ACHN (cell line): ENCODE results near the gene PLCXD1.
"Not testable (repeated sequence)": the region's sequence is repeated elsewhere in the genome, so short reads cannot be mapped to it uniquely, and the experiment has no call there.

ENCODE experiments used
- DNase-seq: peaks from one replicate; pipeline ENCODE4 v3.0.0-alpha.2; 2015
- in situ Hi-C: cut with HindIII; loops from 2 replicates; pipeline ENCODE4 v1.10.0; 2017; ENCODE audit warnings: low sequenced_read_pairs, low pct_ligation_motif_present, low pct_unique_long_range_greater_than_20kb

The PLCXD1 gene, protein sequence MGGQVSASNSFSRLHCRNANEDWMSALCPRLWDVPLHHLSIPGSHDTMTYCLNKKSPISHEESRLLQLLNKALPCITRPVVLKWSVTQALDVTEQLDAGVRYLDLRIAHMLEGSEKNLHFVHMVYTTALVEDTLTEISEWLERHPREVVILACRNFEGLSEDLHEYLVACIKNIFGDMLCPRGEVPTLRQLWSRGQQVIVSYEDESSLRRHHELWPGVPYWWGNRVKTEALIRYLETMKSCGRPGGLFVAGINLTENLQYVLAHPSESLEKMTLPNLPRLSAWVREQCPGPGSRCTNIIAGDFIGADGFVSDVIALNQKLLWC

DNA sequence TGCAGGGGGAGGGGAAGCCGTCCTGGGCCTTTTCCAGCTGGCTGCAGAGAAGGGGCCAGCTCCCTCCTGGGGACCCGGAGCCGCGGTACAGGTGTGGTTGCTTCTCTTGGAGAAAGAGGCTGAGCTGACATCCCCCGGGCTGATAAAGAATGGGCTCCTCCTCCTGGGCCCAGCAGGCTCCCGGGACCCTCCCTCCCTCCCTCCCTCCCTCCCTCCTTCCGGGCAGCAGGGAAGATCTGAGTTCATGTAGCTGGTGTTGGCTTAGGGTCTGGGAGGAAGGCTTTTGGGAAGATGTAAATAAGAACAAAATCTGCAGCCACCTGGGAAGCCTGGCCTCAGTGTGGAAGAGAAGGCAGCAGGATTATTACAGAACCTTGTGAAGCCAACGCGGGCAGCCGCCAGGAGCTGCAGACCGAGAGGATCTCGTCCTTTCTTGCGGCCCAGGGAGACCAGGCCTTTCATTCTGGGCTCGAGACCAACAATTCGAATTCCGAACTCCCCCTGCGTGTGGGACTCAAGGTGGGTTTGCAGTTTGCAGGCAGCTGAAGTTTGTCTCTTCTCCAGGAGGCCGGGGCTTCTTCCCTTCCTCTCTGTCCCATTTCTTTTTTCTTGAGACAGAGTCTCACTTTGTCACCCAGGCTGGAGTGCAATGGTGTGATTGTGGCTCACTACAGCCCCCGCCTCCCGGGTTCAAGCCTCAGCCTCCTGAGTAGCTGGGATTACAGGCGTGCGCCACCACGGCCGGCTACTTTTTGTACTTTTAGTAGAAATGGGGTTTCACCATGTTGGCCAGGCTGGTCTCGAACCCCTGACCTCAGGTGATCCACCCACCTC is at the start of gene PLCXD1:
Gene PLCXD1, plus strand, starts transcription at position 216 of the 834 bp plus-strand sequence. CDS start 2,807 bp downstream, outside the sequence.
- in situ Hi-C loops, result no loop called here

DNA sequence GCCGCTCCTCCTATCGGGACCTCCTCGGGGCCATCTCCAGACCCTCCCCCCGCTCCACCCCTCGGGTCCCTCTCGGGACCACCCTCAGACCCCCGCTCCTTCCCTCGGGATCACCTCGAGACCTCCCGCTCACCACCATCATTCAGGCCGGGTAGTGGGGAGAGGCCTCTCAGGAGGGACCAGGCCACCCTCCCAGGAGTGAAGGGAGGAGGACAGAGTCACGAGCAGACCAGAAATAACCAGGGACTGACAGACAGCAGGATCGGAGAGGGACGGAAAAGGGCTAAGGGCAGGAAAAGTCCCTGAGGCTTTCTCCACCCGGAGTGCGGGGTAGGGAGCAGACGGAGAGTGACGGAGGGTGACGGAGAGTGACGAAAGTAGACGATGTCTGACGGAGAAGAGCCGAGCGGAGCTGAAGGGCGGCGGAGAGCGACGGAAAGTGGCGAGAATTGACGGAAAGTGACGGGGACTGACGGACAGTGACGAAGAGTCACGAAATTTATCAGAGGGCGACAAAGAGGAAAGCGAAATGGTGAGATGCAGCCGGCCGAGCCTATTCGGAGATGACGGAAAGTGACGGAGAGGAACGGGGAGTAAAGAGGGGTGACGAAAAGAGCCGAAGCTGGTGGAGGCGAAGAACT is 49.4 kb upstream of the PLCXD1 start:
- DNase-seq, in situ Hi-C loops: not testable (repeated sequence)

More for the DNA sequence above, at the start of gene PLCXD1:
- DNase-seq, result no peak

DNA sequence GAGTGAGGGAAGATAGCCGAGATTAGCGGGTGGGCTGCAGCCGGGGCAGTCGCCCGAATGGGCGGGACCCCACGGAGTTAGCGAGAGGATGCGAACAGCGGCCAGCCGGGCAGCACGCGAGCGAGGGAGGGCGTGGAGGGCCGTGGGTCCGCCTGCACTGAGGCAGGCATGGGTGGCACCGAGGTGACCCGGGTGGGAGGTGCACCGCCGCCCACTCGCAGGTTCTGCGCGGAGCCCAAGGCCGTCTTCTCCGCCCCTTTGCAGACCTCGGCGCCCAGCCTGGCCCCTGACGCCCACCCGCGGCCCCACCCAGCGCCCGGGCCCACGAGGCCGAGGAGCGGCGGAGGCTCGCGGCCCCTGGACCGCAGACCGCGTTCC is 48.9 kb upstream of the PLCXD1 start:
- in situ Hi-C loops, DNase-seq: not testable (repeated sequence)

DNA sequence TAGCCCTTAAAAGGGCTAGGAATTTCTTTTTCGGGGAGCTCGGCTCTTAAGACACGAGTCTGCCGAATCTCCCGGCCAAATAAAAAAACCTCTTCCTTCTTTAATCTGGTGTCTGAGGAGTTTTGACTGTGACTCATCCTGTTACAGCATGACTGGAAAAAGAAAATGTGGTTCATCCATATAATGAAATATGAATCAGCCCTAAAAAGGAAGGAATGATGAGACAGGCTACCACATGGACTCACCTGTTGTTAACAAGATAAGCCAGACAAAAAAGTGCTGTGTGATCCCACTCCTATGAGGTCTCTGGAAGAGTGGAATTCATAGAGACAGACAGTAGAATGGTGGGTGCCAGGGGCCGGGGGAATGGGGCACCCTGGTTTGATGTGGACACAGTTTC is 45.0 kb upstream of the PLCXD1 start:
- in situ Hi-C loops, DNase-seq: not testable (repeated sequence)

DNA sequence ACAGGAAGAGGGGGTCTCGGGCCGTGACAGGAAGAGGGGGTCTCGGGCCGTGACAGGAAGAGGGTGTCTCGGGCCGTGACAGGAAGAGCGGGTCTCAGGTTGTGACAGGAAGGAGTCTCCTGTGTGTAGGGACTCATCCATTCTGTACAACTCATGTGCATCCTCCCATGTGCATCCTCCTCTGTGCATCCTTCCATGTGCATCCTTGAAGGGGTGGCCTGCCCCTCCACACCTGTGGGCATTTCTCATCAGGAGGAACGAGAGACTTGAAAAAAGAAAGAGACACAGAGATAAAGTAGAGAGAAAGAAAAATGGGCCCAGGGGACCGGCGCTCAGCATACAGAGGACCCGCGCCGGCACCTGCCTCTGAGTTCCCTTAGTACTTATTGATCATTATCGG is 30.2 kb upstream of the PLCXD1 start:
- in situ Hi-C loops, result no loop called here

DNA sequence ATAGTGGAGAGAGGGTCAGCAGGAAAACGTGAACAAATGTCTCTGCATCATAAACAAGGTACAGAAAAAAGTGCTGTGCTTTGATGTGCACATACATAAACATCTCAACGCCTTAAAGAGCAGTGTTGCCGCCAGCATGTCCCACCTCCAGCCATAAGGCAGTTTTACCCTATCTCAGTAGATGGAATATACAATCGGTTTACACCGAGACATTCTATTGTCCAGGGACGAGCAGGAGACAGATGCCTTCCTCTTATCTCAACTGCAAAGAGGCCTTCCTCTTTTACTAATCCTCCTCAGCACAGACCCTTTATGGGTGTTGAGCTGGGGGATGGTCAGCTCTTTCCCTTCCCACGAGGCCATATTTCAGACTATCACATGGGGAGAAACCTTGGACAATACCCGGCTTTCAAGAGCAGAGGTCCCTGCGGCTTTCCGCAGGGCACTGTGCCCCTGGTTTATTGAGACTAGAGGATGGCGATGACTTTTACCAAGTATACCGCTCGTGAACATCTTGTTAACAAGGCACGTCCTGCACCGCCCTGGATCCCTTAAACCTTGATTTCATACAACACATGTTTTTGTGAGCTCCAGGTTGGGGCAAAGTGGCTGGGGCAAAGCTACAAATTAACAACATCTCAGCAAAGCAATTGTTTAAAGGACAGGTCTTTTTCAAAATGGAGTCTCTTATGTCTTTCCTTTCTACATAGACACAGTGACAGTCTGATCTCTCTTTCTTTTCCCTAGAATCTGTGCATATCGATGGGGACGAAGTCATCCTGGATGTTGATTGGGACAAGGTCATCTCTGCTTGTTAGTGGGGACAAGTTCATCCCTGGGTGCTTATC is 29.6 kb upstream of the PLCXD1 start:
- in situ Hi-C loops, DNase-seq: not testable (repeated sequence)

More for the DNA sequence above, 30.2 kb upstream of the PLCXD1 start:
- no peak for DNase-seq

DNA sequence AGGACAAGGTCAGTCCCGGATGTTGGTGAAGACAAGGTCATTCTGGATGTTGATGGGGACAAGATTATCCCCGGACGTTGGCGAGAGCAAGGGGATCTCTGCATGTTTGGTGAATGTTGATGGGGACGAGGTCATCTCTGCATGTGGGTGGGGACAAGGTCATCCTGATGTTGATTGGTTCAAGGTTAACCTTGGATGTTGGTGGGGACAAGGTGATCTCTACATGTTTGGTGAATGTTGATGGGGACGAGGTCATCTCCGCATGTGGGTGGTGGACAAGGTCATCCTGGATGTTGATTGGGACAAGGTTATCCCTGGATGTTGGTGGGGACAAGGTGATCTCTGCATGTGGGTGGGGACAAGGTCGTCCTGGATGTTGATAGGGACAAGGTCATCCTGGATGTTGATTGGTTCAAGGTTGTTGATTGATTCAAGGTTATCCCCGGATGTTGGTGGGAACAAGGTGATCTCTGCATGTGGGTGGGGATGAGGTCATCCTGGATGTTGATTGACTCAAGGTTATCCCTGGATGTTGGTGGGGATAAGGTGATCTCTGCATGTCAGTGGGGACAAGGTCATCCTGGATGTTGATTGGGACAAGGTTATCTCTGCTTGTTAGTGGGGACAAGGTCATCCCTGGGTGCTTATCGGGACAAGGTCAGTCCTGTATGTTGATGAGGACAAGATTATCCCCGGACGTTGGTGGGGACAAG is 28.8 kb upstream of the PLCXD1 start:
- in situ Hi-C loops, result no loop called here
- no peak for DNase-seq

DNA sequence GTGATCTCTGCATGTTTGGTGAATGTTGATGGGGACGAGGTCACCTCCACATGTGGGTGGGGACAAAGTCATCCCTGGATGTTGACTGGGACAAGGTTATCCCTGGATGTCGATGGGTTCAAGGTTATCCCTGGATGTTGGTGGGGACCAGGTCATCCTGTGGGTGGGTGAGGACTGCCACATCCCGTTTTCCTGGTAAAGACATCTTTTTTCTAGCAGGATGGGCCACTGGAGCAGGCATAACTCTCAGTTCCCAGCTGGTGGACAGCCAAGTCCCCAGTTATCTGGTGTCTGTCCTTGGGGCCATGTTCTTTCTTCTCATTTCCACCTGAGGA is 28.3 kb upstream of the PLCXD1 start:
- in situ Hi-C loops, result no loop called here

DNA sequence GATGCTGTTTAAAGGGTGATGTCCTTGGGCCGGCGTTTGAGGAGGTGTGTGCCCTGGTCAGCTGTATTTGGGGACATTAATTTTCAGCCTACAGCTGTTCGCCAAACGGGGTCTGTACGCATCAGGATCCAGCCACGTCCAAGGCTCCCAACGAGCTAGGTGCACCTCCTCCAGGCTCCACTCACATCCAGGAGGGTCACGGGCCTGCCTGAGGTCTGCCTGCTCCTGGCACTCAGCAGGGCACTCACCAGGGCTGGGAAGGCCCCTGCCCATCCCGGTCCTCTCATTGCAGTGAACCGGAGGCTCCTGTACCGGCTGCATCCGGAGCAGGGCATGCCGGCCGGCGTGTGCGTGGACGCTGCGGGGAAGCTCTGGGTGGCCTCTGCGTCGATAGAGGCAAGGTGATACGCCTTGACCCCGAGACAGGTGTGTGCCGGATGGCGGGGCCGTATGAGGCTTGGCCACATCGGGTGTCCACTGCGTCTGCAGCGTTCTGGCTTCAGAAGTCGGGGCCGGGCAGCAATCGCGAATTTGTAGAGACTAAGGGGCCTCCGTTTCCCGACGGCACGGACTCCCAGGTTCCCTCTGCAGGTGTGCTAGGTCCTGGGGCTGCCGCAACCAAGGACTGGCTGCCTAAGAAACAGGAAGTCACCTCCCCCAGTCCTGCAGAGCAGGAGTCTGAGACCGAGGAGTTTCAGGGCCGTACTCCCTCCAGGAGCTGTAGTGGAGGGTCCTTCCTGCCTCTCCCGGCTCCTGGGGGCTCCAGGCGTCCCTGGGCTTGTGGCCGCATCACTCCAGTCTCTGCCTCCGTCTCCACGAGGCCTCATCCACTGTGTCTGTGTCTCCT is 27.5 kb upstream of the PLCXD1 start:
- DNase-seq, result no peak
- in situ Hi-C loops, result no loop called here

More for the DNA sequence above, 28.3 kb upstream of the PLCXD1 start:
- no peak for DNase-seq

DNA sequence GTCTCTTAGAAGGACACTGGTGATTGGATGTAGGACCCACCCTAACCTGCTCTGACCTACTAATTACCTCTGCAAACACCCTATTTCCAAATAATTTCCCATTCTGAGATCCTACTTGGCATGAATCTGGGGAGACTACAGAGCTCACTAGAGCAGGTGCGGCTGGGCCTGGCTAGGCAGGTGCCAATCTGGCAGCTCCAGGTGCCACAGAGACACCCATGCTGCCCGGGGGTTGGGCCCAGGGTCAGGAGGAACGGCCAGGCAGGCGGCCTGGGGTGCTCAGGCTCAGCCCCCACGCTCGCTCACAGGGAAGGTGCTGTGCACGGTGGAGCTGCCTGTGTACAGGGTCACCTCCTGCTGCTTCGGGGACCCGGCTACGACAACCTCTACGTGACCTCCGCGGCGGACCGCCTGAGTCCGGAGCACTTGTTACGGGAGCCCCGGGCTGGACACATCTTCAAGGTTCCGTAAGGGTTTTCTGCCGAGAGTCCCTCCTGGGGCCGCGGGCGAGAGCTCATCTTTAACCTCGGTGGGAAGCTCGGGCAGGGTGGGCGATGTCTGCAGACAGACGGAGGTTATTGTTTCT is 26.5 kb upstream of the PLCXD1 start:
- in situ Hi-C loops, result no loop called here
- DNase-seq, result no peak

DNA sequence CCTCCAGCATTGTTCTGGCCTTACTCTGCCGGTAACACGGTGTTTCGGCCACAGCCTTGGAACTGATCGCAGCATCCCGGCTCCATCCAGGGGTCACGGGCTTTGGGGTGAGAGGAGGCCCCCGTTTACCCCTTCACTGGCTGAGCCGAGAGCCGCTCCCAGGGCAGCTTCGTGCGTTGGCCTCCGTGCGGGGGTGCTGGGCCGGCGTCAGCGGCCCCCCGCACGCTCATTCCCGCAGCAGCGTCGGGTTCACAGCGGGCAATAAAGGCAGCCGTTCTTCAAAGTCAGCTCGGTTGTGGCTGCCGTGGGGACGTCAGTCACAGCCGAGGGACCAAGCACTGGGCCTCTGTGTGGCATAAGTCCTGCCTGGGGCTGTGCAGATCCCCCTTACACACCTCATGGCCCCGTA is 25.3 kb upstream of the PLCXD1 start:
- DNase-seq, result no peak
- in situ Hi-C loops, result no loop called here

DNA sequence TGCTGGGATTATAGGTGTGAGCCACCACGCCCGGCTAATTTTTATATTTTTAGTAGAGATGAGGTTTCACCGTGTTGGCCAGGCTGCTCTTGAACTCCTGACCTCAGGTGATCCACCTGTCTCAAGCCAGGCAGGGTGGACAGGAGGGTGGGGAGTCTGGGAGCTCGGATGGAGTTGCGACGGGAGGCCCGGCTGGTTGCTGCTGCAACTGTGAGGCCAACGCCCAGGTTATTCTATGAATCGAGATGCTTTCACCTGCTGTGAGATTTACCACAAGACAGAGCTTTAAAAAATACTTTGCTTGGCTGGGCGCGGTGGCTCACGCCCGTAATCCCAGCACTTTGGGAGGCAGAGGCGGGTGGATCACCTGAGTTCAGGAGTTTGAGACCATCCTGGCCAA is 24.1 kb upstream of the PLCXD1 start:
- not testable (repeated sequence) for DNase-seq

DNA sequence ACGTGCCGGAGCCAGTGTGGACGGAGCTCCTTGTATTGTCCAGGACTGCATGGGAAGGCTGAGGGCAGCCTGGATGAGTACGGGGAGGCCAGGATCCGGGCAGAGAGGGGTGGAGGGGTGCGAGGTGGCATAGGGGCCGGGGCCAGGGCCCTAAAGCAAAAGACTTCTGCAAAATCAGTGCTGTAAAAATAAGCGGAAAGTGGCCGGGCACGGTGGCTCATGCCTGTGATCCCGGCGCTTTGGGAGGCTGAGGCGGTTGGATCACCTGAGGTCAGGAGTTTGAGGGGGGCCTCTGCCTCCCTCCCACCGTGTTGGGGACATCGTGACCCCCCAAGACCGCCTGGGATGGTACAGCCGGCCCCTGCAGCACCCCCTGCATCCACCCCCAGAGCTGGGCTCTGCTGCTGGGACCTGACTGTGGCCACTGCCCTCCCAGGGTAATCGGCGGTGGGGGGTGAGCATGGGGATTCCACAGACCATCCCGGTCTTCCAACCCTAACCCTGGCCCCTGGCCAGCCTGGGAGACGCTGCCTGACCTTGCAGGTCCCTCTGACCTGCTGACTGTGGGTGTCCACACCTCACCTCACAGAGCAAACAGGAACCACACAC is 23.4 kb upstream of the PLCXD1 start:
- DNase-seq, result no peak

More for the DNA sequence above, 24.1 kb upstream of the PLCXD1 start:
- in situ Hi-C loops, result not testable (repeated sequence)

DNA sequence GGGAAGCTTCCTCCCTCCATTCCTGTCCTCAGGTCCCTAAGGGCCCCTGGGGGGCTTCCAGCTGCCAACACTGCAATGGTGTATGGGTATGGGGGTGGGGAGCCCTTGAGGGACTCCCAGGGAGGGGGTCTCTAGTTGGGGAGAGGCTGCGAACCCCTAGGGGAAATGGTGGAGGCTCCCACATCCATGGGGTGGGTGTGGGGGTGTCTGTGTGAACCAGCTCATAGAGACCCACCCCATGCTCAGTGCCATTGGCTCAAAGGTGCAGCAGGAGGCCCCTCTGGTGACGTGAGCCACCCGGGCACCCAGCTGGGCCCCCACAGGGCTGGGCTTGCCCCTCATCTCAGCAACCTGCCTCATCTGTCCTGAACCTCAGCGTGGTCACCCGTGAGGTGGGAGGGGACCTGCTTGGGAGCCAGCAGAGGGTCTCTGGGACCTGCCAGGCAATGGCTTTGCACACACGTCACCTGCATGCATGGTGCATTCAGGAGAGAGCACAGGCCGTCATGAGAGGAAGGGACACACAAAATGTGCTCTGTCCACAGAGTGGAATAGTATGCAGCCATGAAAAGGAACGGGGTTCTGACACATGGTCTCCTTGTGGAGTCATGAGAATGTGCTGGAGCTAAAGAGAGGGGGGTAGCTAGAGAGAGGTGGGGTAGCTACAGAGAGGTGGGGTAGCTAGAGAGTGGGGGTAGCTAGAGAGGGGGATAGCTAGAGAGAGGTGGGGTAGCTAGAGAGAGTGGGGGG is 22.7 kb upstream of the PLCXD1 start:
- no peak for DNase-seq
- in situ Hi-C loops, result no loop called here

More for the DNA sequence above, 23.4 kb upstream of the PLCXD1 start:
- in situ Hi-C loops, result no loop called here

DNA sequence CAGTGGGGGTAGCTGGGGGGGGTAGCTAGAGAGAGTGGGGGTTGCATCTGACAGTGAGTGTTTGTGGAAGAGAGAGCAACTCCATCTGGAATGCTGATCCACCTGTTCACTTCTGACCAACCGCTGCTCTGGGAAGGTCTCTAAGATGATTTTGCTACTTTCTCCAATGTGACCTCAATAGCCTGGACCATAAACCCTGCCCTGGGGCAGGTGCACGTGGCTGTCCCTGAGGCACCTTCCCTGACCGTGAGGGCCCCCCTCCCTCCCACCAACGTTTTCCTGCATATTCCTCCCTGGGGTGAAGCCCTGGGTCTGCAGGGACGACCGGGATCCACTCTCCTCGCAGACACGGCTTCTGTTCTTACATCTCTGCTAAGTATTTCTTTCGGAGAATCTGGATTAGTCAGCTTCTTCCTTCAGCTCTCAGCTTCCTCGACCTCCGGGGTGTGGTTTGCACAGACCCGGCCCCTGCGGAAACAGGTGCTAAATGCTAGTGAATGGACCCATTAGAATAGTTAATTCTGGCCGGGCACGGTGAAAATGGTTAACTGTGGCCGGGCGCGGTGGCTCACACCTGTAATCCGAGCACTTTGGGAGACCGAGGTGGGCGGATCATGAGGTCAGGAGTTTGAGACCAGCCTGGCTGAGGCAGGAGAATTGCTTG is 21.4 kb upstream of the PLCXD1 start:
- in situ Hi-C loops, result no loop called here
- DNase-seq, result no peak
